HEK293 (cell line): Measurements from ENCODE around the gene MN1.

Source experiments
- CTCF ChIP-seq: fragments of 450-650 bp; formaldehyde crosslinking; IDR thresholded peaks from 2 replicates; pipeline ENCODE4 v1.5.1; 2016; ENCODE audit warnings: missing biosample characterization, missing genetic modification characterization
- ZIC2 ChIP-seq: fragments of 450-650 bp; formaldehyde crosslinking; IDR thresholded peaks from 2 replicates; pipeline ENCODE4 v1.5.1; 2016; ENCODE audit warnings: missing biosample characterization, missing genetic modification characterization
- ZNF248 ChIP-seq: fragments of 450-650 bp; formaldehyde crosslinking; IDR thresholded peaks from 2 replicates; pipeline ENCODE4 v1.5.1; 2017; ENCODE audit warnings: missing biosample characterization, missing genetic modification characterization
- ZNF585B ChIP-seq: fragments of 450-650 bp; formaldehyde crosslinking; IDR thresholded peaks from 2 replicates; pipeline ENCODE4 v1.5.1; 2016; ENCODE audit warnings: missing biosample characterization, missing genetic modification characterization
- ZNF621 ChIP-seq: fragments of 450-650 bp; formaldehyde crosslinking; IDR thresholded peaks from 2 replicates; pipeline ENCODE4 v1.5.1; 2017; ENCODE audit warnings: missing biosample characterization, missing genetic modification characterization
- ZNF670 ChIP-seq: fragments of 450-650 bp; formaldehyde crosslinking; IDR thresholded peaks from 2 replicates; pipeline ENCODE4 v1.5.1; 2016; ENCODE audit warnings: missing biosample characterization, missing genetic modification characterization, low read depth

GRCh38 chr22:27834364-27835185 is 33.0 kb upstream of the MN1 start:
- TF ChIP-seq CTCF (tag by site-specific recombination) (no peak), ZNF670 (tag by site-specific recombination) (no peak), ZNF248 (tag by site-specific recombination) (no peak), ZIC2 (tag by site-specific recombination) (no peak), ZNF621 (tag by site-specific recombination) (no peak), ZNF585B (tag by site-specific recombination) (no peak)
